Measurements from ENCODE around the gene AMN. TPM values are rescaled to one million over a fixed set of nuclear protein-coding genes. Genes with fewer than 3 reads are reported as not detected.

AMN gene
- total and polyA plus RNA-seq, 9 of the 15 experiments (the other 6 are each of a cell fraction or from before 2014, with no cell fraction given): 0.04 to 0.14 TPM; not detected in 7

- Histone ChIP-seq H2AFZ (ENCODE audit: low read depth, low read length) (no peak overlapping the region), H3K9me1 (ENCODE audit: control insufficient read depth, insufficient read depth, low read length) (no peaks in the 10 kb centered on the region), H3K36me3 (ENCODE audit: control insufficient read depth, insufficient read depth, low read length) (no peaks in the 10 kb centered on the region), H4K20me1 (replicated peaks; ENCODE audit: control insufficient read depth, insufficient read depth, low read length) (no peaks in the 10 kb centered on the region), H3K4me3 (no peak overlapping the region), H3K9ac (ENCODE audit: insufficient read depth in 1 of 2, low read depth in 2 of 2, low read length in 2 of 2) (no peak overlapping the region), H3K9me3 (replicated peaks; ENCODE audit: control insufficient read depth, insufficient read depth, low read depth, low read length) (no peaks in the 10 kb centered on the region), H3K4me1 (replicated peaks in 1 of 2; ENCODE audit: control insufficient read depth in 2 of 2, insufficient read depth in 2 of 2, low read length in 2 of 2) (peaks cover 4 to 19% of the 10 kb centered on the region in 2 experiments; a peak in 3 of 5 replicates), H3K79me2 (ENCODE audit: control insufficient read depth, insufficient read depth, low read length) (no peaks in the 10 kb centered on the region), H3K27me3 (ENCODE audit: control insufficient read depth in 2 of 2, insufficient read depth in 2 of 2, low read length in 2 of 2) (no peaks in the 10 kb centered on the region), H3K4me2 (ENCODE audit: insufficient read depth, low read length) (no peak overlapping the region), H3K27ac (ENCODE audit: extremely low read depth, low read depth, low read length) (no peak overlapping the region)
- CTCF ChIA-PET (ENCODE audit: low intra/inter-chr PET ratio): no interaction called here
- POLR2A ChIA-PET: interaction anchor here (1.2 kb wide), 1 partner anchor 24 kb away, joined by 3 read pairs; no protein-coding TSS in a partner anchor
- in situ Hi-C loops (cut with MboI): no loop called here
- intact Hi-C loops (cut with micrococcal nuclease): no loop called here
- ATAC-seq (no peak), DNase-seq (ENCODE audit: extremely low read depth in 1 of 4, low spot score in 3 of 4) (no peak), FAIRE-seq (no peak)
- TF ChIP-seq PTBP1 (IDR thresholded peaks at IDR 0.05; ENCODE audit: low read depth, low read length) (no peak), TGIF2 (CRISPR knock-in tag; IDR thresholded peaks at IDR 0.05) (no peak), ZBTB40 (IDR thresholded peaks at IDR 0.05) (no peak), ZBTB40 (CRISPR knock-in tag; IDR thresholded peaks at IDR 0.05) (no peak), SMARCA5 (IDR thresholded peaks at IDR 0.05) (no peak), ELK1 (CRISPR knock-in tag; IDR thresholded peaks at IDR 0.05) (no peak), DEAF1 (CRISPR knock-in tag; IDR thresholded peaks at IDR 0.05) (no peak)
- 86% methylated on average over 11 of the region's 18 CpGs for WGBS (ENCODE audit: insufficient coverage, low coverage, missing lambda C conversion rate)
- BruUV-seq (replicated peaks): no TSS peak
Observed at GRCh38 chr14:102939329-102939728, 16.9 kb downstream of the AMN start.
